ENCODE results near the gene APOBEC3H.

APOBEC3H gene

DNA sequence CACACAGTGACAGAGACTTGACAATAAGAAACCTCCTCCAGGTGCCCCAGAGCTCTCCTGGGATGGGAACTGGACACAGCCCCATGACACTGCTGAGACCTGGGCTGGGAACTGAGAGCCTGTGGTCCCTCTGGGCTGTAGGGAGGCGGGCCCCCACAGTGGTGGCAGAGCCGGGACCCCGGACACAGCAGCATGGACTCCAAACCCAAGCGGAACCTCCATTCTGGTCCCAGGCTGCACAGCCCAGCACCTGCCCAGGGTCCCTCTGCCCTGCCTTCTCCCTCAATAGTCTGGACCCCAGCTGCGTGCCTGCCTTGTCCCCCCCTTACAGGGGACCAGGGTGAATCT is 8.4 kb upstream of the APOBEC3H start:
- TF ChIP-seq, protein P1, sequence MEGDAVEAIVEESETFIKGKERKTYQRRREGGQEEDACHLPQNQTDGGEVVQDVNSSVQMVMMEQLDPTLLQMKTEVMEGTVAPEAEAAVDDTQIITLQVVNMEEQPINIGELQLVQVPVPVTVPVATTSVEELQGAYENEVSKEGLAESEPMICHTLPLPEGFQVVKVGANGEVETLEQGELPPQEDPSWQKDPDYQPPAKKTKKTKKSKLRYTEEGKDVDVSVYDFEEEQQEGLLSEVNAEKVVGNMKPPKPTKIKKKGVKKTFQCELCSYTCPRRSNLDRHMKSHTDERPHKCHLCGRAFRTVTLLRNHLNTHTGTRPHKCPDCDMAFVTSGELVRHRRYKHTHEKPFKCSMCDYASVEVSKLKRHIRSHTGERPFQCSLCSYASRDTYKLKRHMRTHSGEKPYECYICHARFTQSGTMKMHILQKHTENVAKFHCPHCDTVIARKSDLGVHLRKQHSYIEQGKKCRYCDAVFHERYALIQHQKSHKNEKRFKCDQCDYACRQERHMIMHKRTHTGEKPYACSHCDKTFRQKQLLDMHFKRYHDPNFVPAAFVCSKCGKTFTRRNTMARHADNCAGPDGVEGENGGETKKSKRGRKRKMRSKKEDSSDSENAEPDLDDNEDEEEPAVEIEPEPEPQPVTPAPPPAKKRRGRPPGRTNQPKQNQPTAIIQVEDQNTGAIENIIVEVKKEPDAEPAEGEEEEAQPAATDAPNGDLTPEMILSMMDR (conservative IDR thresholded peaks at IDR 0.05; ENCODE audit: low read length): no peak
- H3K4me3 ChIP-seq (ENCODE audit: low read length): no peak overlapping the region
- DNase-seq (ENCODE audit: low read depth): no peak

DNA sequence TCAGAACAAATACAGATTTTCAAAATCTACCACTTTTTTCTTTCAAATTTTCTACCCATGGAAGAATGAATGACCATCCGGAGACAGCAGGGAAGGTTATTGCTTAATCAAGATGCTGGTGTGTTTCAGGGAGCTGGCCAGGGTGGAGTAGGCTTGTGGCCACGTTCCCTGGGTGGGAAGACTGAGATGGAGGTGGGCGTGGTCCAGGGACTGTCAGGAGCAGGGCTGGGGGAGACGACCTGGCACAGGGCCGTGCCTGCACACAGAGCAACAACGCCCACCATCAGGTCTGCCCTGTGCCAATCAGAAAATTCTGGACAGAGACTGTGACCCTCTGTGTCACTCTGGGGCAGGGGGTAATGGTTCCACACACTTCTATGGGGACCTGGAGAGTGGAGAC is 7.1 kb upstream of the APOBEC3H start:
- no peak overlapping the region for H3K4me3 ChIP-seq (ENCODE audit: low read length)
- TF ChIP-seq, protein P1 (conservative IDR thresholded peaks at IDR 0.05; ENCODE audit: low read length): no peak
- DNase-seq (ENCODE audit: low read depth): no peak

DNA sequence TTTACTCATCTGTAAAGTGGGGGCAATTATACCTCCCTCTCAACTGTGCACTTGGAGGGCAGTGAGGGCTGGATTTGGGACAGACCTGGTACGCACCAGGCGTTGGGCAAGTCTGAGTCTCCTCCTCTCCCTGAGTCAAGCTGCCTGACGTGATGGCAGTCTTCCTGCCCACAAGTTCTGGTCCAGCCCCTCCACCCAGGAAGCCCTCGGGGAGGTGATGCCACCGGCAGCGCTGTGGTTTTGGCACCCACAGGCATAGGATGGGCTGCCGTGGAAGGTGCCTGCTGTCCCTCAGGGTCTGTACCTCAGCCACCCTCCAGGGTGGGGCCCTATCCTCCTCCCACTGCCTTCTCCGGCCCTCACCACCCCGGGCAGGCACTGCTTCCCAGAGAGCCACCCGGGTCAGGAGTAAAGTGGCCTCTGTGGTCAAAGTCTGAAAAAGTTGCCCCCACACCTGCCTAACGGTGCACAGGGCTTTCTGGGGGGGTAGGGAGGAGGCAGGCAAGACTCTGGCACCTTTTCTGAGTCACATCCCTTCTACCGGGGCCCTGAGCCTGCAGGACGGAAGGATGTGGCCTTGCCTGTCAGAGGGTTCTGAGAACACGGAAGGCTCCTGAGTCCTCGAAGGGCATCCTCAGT is 6.5 kb upstream of the APOBEC3H start:
- TF ChIP-seq, protein P1 (conservative IDR thresholded peaks at IDR 0.05; ENCODE audit: low read length): no peak
- H3K4me3 ChIP-seq (ENCODE audit: low read length): no peak overlapping the region
- DNase-seq (ENCODE audit: low read depth): no peak

DNA sequence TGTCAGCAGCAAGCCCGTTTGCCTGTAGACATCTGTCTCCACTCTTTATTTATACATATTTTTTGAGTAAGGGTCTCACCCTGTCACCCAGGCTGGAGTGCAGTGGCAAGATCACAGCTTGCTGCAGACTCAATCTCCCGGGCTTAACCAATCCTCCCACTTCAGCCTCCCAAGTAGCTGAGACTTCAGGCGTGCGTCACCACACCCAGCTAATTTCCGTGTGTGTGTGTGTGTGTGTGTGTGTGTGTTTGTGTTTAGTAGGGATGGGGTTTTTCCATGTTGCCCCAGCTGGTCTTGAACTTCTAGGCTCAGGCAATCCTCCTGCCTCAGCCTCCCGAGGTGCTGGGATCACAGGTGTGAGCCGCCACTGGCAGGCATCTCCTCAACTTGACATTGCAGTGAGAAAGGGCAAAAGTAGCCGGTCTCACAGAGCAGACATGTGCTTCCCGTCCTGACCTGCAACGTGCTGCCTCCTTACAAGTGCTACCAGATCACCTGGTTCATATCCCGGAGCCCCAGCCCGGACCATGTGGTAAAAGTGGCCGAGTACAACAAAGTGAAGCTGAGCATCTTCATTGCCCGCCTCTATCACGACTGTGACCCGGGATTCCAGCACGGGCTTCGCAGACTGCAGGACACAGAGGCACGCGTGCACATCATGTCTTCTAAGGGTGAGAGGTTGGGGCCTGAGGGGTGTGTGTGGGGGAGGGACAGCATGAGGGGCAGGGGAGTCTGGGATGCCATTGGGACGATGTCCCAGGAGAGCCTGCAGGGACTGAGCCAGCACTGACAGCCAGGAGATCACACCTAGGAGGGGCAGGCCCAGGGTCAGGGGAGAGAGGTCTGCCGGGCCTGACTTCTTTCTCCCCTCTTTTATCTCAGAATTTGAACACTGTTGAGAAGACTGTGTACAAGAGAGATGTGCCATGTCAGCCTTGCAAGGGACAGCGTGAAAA is 5.6 kb upstream of the APOBEC3H start:
- no peak overlapping the region for H3K4me3 ChIP-seq (ENCODE audit: low read length)
- DNase-seq (ENCODE audit: low read depth): no peak
- TF ChIP-seq, protein P1 (conservative IDR thresholded peaks at IDR 0.05; ENCODE audit: low read length): no peak

DNA sequence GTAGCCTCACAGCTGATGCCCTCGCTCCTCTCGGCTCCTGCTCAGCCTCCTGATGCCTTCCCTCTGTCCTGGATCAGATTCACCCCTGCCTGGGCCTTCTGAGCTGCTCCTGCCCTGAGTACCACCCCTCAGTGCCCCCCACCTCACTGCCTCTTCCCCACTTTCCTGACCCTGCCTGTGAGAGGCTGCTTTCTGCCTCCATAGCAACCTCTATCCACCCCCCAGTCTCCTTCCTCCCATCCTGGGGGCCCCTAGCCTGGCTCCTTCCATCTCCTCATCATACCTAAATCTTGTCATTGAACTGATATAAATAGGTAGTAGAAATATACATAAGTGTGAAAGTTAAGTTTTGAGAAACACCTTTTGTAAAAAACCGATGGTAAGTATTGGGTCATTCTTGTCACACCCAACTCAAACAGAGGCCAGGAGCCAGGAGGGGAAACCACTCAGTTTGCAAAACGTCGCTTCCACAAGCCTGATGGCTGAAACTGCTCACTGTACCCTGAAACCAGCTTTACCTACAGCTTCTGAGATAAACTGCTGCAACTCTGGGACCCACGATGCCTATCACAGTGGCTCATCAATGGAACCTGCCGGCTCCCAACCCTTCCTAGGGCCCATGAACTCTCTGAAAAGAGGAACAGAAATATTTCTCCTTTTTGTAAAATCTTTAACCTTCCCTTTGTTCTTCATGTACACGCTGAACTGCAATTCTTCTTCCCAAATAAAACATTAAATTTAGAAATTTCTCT is 4.8 kb upstream of the APOBEC3H start:
- DNase-seq (ENCODE audit: low read depth): no peak
- H3K4me3 ChIP-seq (ENCODE audit: low read length): no peak overlapping the region
- TF ChIP-seq, protein P1 (conservative IDR thresholded peaks at IDR 0.05; ENCODE audit: low read length): no peak

DNA sequence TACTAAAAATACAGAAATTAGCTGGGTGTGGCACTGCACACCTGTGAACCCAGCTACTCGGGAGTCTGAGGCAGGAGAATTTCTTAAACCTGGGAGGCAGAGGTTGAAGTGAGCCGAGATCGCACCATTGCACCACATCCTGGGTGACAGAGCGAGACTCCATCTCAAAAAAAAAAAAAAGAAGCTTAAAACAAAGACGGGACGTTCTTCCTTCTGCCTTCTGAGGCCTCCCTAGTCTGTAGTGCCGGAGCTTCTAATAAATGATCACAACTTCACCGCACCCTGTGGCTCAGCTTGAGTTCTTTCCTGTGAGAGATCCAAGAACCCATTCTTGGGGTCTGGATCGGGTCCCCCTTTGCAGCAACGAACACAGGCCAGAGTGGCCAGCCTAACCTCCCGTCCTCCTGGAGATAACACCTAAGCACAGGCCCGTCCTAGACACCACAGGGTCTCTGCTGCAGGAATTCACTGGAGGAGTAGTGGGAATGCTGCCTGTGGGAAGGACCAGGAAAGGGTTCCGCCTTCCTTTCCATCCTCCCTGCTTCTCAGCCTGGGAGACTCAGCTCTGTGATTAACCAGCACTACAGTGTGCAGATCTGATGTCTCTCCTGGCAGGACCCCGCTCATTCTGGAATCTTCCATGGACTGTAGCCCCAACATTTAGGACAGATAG is 2.2 kb upstream of the APOBEC3H start:
- no peak overlapping the region for H3K4me3 ChIP-seq (ENCODE audit: low read length)
- no peak for DNase-seq (ENCODE audit: low read depth)
- TF ChIP-seq, protein P1 (conservative IDR thresholded peaks at IDR 0.05; ENCODE audit: low read length): no peak

Data from AG10803 (cell line).